Measurements from ENCODE around the gene RHBG. TPM values are rescaled to one million over a fixed set of nuclear protein-coding genes. Genes with fewer than 3 reads are reported as not detected.

RHBG gene
- total and polyA plus RNA-seq, 2 donors (not counting 3 experiments of a cell fraction or from before 2014, with no cell fraction given) = not detected

DNA sequence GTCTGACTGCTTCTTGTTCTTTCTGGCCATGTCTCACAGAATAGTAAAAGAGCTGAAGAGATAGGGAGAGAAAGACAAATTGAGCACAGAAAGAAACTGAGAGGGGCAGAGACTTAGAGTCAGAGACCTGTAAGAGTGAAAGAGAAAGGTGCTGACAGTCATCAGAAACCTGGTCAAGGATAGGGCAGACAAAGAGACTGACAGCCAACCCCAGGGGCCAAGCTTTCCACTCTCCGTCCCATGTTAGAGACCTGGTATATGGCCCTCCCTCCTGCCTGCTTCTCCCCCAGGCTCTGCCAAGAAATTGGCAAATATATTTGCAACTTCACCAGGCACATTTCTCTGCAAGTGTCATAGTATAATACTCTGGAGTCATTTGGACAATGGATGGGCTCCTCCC, 64.6 kb downstream of the RHBG start:
- Histone ChIP-seq H3K27ac (ENCODE audit: insufficient read depth, low read depth, low read length) (no peak overlapping the region), H3K9me1 (replicated peaks; ENCODE audit: control insufficient read depth, extremely low read depth, insufficient read depth, low read length) (no peaks in the 10 kb centered on the region), H3K4me1 (ENCODE audit: control insufficient read depth, extremely low read depth, insufficient read depth, low read length) (peaks cover 4% of the 10 kb centered on the region), H4K20me1 (replicated peaks; ENCODE audit: control insufficient read depth, extremely low read depth, insufficient read depth, low read length) (no peaks in the 10 kb centered on the region), H3K36me3 (ENCODE audit: control insufficient read depth in 2 of 2, extremely low read depth in 1 of 2, insufficient read depth in 2 of 2, low read length in 2 of 2) (no peaks in the 10 kb centered on the region), H3K4me2 (ENCODE audit: insufficient read depth, low read length) (no peak overlapping the region), H3K9ac (replicated peaks; ENCODE audit: extremely low read depth, insufficient read depth, low read length) (no peak overlapping the region), H2AFZ (ENCODE audit: low read depth, low read length) (no peak overlapping the region), H3K9me3 (replicated peaks; ENCODE audit: control insufficient read depth, insufficient read depth, low read length) (no peaks in the 10 kb centered on the region), H3K79me2 (ENCODE audit: control insufficient read depth, insufficient read depth, low read length) (no peaks in the 10 kb centered on the region), H3K4me3 (replicated peaks in 1 of 3; ENCODE audit: insufficient read depth in 1 of 3, low read depth in 1 of 3, low read length in 3 of 3) (no peak overlapping the region), H3K27me3 (ENCODE audit: control insufficient read depth in 2 of 2, insufficient read depth in 2 of 2, low read length in 2 of 2) (peaks cover 92 to 95% of the 10 kb centered on the region in 2 experiments)
- CTCF ChIA-PET = interaction anchor here (1.2 to 8.0 kb wide), 4 partner anchors 8 to 47 kb away, joined by 3 to 111 read pairs (median 6); no protein-coding TSS in a partner anchor
- POLR2A ChIA-PET = no interaction called here
- DNase-seq (ENCODE audit: low read depth, low spot score) = no peak
- BruUV-seq (replicated peaks) = no TSS peak
- intact Hi-C loops (cut with micrococcal nuclease) (no loop called here), dilution Hi-C loops (cut with MboI; ENCODE audit: extremely low pct_ligation_motif_present, low sequenced_read_pairs) (no loop called here)
- TF ChIP-seq FOS (IDR thresholded peaks at IDR 0.05; ENCODE audit: borderline replicate concordance, insufficient read depth, low read length) = no peak
- TF ChIP-seq JUN (IDR thresholded peaks at IDR 0.05; ENCODE audit: borderline replicate concordance, insufficient read depth, insufficient read length, low read depth) = no peak
- TF ChIP-seq EZH2 (IDR thresholded peaks at IDR 0.05; ENCODE audit: borderline replicate concordance, low read depth, low read length, severe bottlenecking) = no peak
- TF ChIP-seq POLR2AphosphoS5 (IDR thresholded peaks at IDR 0.05; ENCODE audit: insufficient read depth, low read depth, low read length) = no peak
- TF ChIP-seq, protein P1, sequence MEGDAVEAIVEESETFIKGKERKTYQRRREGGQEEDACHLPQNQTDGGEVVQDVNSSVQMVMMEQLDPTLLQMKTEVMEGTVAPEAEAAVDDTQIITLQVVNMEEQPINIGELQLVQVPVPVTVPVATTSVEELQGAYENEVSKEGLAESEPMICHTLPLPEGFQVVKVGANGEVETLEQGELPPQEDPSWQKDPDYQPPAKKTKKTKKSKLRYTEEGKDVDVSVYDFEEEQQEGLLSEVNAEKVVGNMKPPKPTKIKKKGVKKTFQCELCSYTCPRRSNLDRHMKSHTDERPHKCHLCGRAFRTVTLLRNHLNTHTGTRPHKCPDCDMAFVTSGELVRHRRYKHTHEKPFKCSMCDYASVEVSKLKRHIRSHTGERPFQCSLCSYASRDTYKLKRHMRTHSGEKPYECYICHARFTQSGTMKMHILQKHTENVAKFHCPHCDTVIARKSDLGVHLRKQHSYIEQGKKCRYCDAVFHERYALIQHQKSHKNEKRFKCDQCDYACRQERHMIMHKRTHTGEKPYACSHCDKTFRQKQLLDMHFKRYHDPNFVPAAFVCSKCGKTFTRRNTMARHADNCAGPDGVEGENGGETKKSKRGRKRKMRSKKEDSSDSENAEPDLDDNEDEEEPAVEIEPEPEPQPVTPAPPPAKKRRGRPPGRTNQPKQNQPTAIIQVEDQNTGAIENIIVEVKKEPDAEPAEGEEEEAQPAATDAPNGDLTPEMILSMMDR (IDR thresholded peaks at IDR 0.05; ENCODE audit: extremely low read depth in 1 of 2, insufficient read depth in 1 of 2, low read depth in 1 of 2, low read length in 2 of 2) = no peak
- TF ChIP-seq MYC (IDR thresholded peaks at IDR 0.05; ENCODE audit: low read depth, low read length) = no peak
- TF ChIP-seq GATA2 (IDR thresholded peaks at IDR 0.05; ENCODE audit: insufficient read depth, insufficient read length, low read depth, low read length) = no peak
- no peak for TF ChIP-seq POLR2A (IDR thresholded peaks at IDR 0.05; ENCODE audit: low read depth, low read length)
- TF ChIP-seq, protein P2, sequence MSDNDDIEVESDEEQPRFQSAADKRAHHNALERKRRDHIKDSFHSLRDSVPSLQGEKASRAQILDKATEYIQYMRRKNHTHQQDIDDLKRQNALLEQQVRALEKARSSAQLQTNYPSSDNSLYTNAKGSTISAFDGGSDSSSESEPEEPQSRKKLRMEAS (IDR thresholded peaks at IDR 0.05; ENCODE audit: insufficient read depth, insufficient read length) = no peak
- no peak for FAIRE-seq

MicroRNA genes within 50 kb of the gene (microRNA counts, 767-probe panel; counts per million panel counts)
- 723 counts per million, percentile 96 among the panel's probes with 10 or more counts for microRNA hsa-miR-9-5p

Small RNA genes within 50 kb of the gene (microRNA-seq; reads per million reads assigned to microRNA genes)
- not detected for gene MIR9-1 (ENCODE audit: borderline number of aligned reads, borderline replicate concordance)

Small RNA genes within 50 kb of the gene (small RNA-seq; reads per million reads assigned to genes)
- gene MIR9-1 (ENCODE audit: insufficient read depth, insufficient read length, low read depth, low replicate concordance) = not detected

Other genes starting within 250 kb of the RHBG start
- gene SEMA4A, start 215.6 kb upstream of the RHBG start, total RNA-seq = 1.5 and 1.6 TPM in 2 replicates
- gene SEMA4A, start 215.6 kb upstream of the RHBG start, polyA plus RNA-seq = 0.97 and 1.5 TPM in 2 replicates
- gene SLC25A44, start 175.1 kb upstream of the RHBG start, total RNA-seq = 24.0 and 26.3 TPM in 2 replicates
- gene SLC25A44, start 175.1 kb upstream of the RHBG start, polyA plus RNA-seq = 30.2 and 30.6 TPM in 2 replicates
- gene PMF1, start 156.2 kb upstream of the RHBG start, total RNA-seq = 58.4 and 61.6 TPM in 2 replicates
- gene PMF1, start 156.2 kb upstream of the RHBG start, polyA plus RNA-seq = 134 and 147 TPM in 2 replicates
- gene BGLAP, start 127.0 kb upstream of the RHBG start, total RNA-seq = 1.0 and 2.4 TPM in 2 replicates
- 0.65 and 1.2 TPM in 2 replicates for gene BGLAP, start 127.0 kb upstream of the RHBG start, polyA plus RNA-seq
- gene PAQR6, start 121.2 kb upstream of the RHBG start, total RNA-seq = 1.6 and 2.2 TPM in 2 replicates
- 1.3 and 1.6 TPM in 2 replicates for gene PAQR6, start 121.2 kb upstream of the RHBG start, polyA plus RNA-seq
- 79.0 and 82.6 TPM in 2 replicates for gene SMG5, start 86.4 kb upstream of the RHBG start, total RNA-seq
- 32.6 and 37.4 TPM in 2 replicates for gene SMG5, start 86.4 kb upstream of the RHBG start, polyA plus RNA-seq
- 3.0 TPM in 2 replicates for gene TMEM79, start 84.9 kb upstream of the RHBG start, total RNA-seq
- gene TMEM79, start 84.9 kb upstream of the RHBG start, polyA plus RNA-seq = 4.8 and 5.6 TPM in 2 replicates
- 83.3 and 84.3 TPM in 2 replicates for gene GLMP, start 73.5 kb upstream of the RHBG start, total RNA-seq
- 109 and 136 TPM in 2 replicates for gene GLMP, start 73.5 kb upstream of the RHBG start, polyA plus RNA-seq
- gene VHLL, start 69.9 kb upstream of the RHBG start, total RNA-seq = 0.73 TPM in 1 of 2 replicates, not detected in the other
- not detected in 2 replicates for gene VHLL, start 69.9 kb upstream of the RHBG start, polyA plus RNA-seq
- gene CCT3, start 30.9 kb upstream of the RHBG start, total RNA-seq = 330 and 367 TPM in 2 replicates
- gene CCT3, start 30.9 kb upstream of the RHBG start, polyA plus RNA-seq = 255 and 276 TPM in 2 replicates
- 0.69 TPM in 1 of 2 replicates, not detected in the other for gene TSACC, start 30.7 kb upstream of the RHBG start, total RNA-seq
- gene TSACC, start 30.7 kb upstream of the RHBG start, polyA plus RNA-seq = 0.38 and 0.94 TPM in 2 replicates
- gene MEF2D, start 131.6 kb downstream of the RHBG start, total RNA-seq = 52.2 and 57.3 TPM in 2 replicates
- 45.4 and 55.6 TPM in 2 replicates for gene MEF2D, start 131.6 kb downstream of the RHBG start, polyA plus RNA-seq
- 48.6 and 60.7 TPM in 2 replicates for gene IQGAP3, start 203.4 kb downstream of the RHBG start, total RNA-seq
- gene IQGAP3, start 203.4 kb downstream of the RHBG start, polyA plus RNA-seq = 28.3 and 30.2 TPM in 2 replicates
- not detected in 2 replicates for gene TTC24, start 210.5 kb downstream of the RHBG start, total RNA-seq
- not detected in 2 replicates for gene TTC24, start 210.5 kb downstream of the RHBG start, polyA plus RNA-seq
- 74.0 and 76.2 TPM in 2 replicates for gene NAXE, start 222.6 kb downstream of the RHBG start, total RNA-seq
- 187 and 210 TPM in 2 replicates for gene NAXE, start 222.6 kb downstream of the RHBG start, polyA plus RNA-seq
- gene GPATCH4, start 232.3 kb downstream of the RHBG start, total RNA-seq = 29.2 and 32.0 TPM in 2 replicates
- gene GPATCH4, start 232.3 kb downstream of the RHBG start, polyA plus RNA-seq = 15.5 and 22.4 TPM in 2 replicates

Data from endothelial cell of umbilical vein (primary cell).